HEK293 (cell line): ENCODE data around the gene MSH5.

Experiments used
- CTCF ChIA-PET: fragments of 350-600 bp; formaldehyde crosslinking; extraction: SDS; loops from one replicate; lab custom pipeline; 2021; ENCODE audit warnings: antibody characterized with exemption; lab: Yijun Ruan, JAX
- POLR2A ChIA-PET: fragments of 300-600 bp; formaldehyde crosslinking; extraction: SDS; loops from one replicate; lab custom pipeline; 2020; ENCODE audit warnings: antibody characterized with exemption, inconsistent platforms; lab: Yijun Ruan, JAX
- H3K27ac ChIP-seq: fragments of 200-500 bp; sonication (Bioruptor generic); 2 replicates; pipeline ENCODE4 v1.5.1; 2014; ENCODE audit warnings: low read depth, low read length, control low read depth, inconsistent platforms; ENCODE audit errors: extremely low read depth
- H3K36me3 ChIP-seq, 2 experiments: fragments of 200-500 bp in 1 of 2; sonication (Bioruptor generic) in 1 of 2; 1 replicate in 1 of 2; 2 replicates in 1 of 2; pipeline ENCODE4 v1.5.1; 2014 to 2017; ENCODE audit warnings: inconsistent platforms in 2 of 2, low read length in 2 of 2; ENCODE audit not compliant: control insufficient read depth in 2 of 2, insufficient read depth in 1 of 2
- H3K4me1 ChIP-seq: fragments of 200-500 bp; sonication (Bioruptor generic); 2 replicates; pipeline ENCODE4 v1.5.1; 2014; ENCODE audit warnings: mild to moderate bottlenecking, low read length, inconsistent platforms; ENCODE audit not compliant: control insufficient read depth, insufficient read depth
- H3K4me3 ChIP-seq: 2 replicates; pipeline ENCODE4 v1.5.1; 2011; ENCODE audit warnings: low read depth, mild to moderate bottlenecking, control low read depth, low read length, moderate library complexity
- H3K9me3 ChIP-seq: fragments of 200-500 bp; sonication (Bioruptor generic); 2 replicates; pipeline ENCODE4 v1.5.1; 2014; ENCODE audit warnings: low read depth, low read length, inconsistent platforms; ENCODE audit not compliant: control insufficient read depth, insufficient read depth
- GLI4 ChIP-seq: fragments of 450-650 bp; formaldehyde crosslinking; IDR thresholded peaks from 2 replicates; pipeline ENCODE4 v1.5.1; 2016; ENCODE audit warnings: missing biosample characterization, missing genetic modification characterization
- HOXA7 ChIP-seq: sonication (generic); formaldehyde crosslinking; IDR thresholded peaks from 2 replicates; pipeline ENCODE4 v1.8.1; 2022; ENCODE audit warnings: missing genetic modification reagents, borderline replicate concordance
- KLF1 ChIP-seq: fragments of 450-650 bp; formaldehyde crosslinking; IDR thresholded peaks from 2 replicates; pipeline ENCODE4 v1.5.1; 2016; ENCODE audit warnings: missing biosample characterization, missing genetic modification characterization
- KLF10 ChIP-seq: fragments of 450-650 bp; IDR thresholded peaks from 2 replicates; pipeline ENCODE4 v1.5.1; 2018; ENCODE audit warnings: missing biosample characterization, mild to moderate bottlenecking, missing genetic modification characterization
- KLF16 ChIP-seq: fragments of 450-650 bp; formaldehyde crosslinking; IDR thresholded peaks from 2 replicates; pipeline ENCODE4 v1.5.1; 2017; ENCODE audit warnings: missing biosample characterization, missing genetic modification characterization
- KLF8 ChIP-seq: fragments of 450-650 bp; formaldehyde crosslinking; IDR thresholded peaks from 2 replicates; pipeline ENCODE4 v1.5.1; 2016; ENCODE audit warnings: missing biosample characterization, missing genetic modification characterization
- KLF9 ChIP-seq: fragments of 450-650 bp; formaldehyde crosslinking; IDR thresholded peaks from 2 replicates; pipeline ENCODE4 v1.5.1; 2016; ENCODE audit warnings: missing biosample characterization, missing genetic modification characterization, low read depth
- OSR2 ChIP-seq: fragments of 450-650 bp; formaldehyde crosslinking; IDR thresholded peaks from 2 replicates; pipeline ENCODE4 v1.5.1; 2016; ENCODE audit warnings: missing biosample characterization, missing genetic modification characterization
- SALL2 ChIP-seq: fragments of 450-650 bp; formaldehyde crosslinking; IDR thresholded peaks from 2 replicates; pipeline ENCODE4 v1.5.0; 2017; ENCODE audit warnings: missing biosample characterization, mild to moderate bottlenecking, missing genetic modification characterization, borderline replicate concordance
- TRIM28 ChIP-seq: IDR thresholded peaks from 2 replicates; pipeline ENCODE4 v1.6.1; 2011; ENCODE audit warnings: low read length, control low read depth, borderline replicate concordance
- ZFP37 ChIP-seq: fragments of 450-650 bp; formaldehyde crosslinking; IDR thresholded peaks from 2 replicates; pipeline ENCODE4 v1.5.1; 2016; ENCODE audit warnings: missing biosample characterization, missing genetic modification characterization
- ZIC2 ChIP-seq: fragments of 450-650 bp; formaldehyde crosslinking; IDR thresholded peaks from 2 replicates; pipeline ENCODE4 v1.5.1; 2016; ENCODE audit warnings: missing biosample characterization, missing genetic modification characterization
- ZNF16 ChIP-seq: fragments of 450-650 bp; formaldehyde crosslinking; IDR thresholded peaks from 2 replicates; pipeline ENCODE4 v1.5.1; 2016; ENCODE audit warnings: low read depth, missing biosample characterization, missing genetic modification characterization
- ZNF174 ChIP-seq: fragments of 450-650 bp; formaldehyde crosslinking; IDR thresholded peaks from 2 replicates; pipeline ENCODE4 v1.5.0; 2017; ENCODE audit warnings: missing biosample characterization, mild to moderate bottlenecking, missing genetic modification characterization
- ZNF175 ChIP-seq: fragments of 450-650 bp; formaldehyde crosslinking; IDR thresholded peaks from 2 replicates; pipeline ENCODE4 v1.5.1; 2016; ENCODE audit warnings: missing biosample characterization, missing genetic modification characterization
- ZNF266 ChIP-seq: fragments of 450-650 bp; formaldehyde crosslinking; IDR thresholded peaks from 2 replicates; pipeline ENCODE4 v1.5.1; 2016; ENCODE audit warnings: missing biosample characterization, missing genetic modification characterization, low read depth
- ZNF311 ChIP-seq: fragments of 450-650 bp; formaldehyde crosslinking; IDR thresholded peaks from 2 replicates; pipeline ENCODE4 v1.5.1; 2017; ENCODE audit warnings: missing biosample characterization, missing genetic modification characterization, borderline replicate concordance
- ZNF335 ChIP-seq: fragments of 450-650 bp; formaldehyde crosslinking; conservative IDR thresholded peaks from 2 replicates; pipeline ENCODE4 v1.5.1; 2016; ENCODE audit warnings: missing biosample characterization, missing genetic modification characterization
- ZNF354C ChIP-seq: fragments of 450-650 bp; formaldehyde crosslinking; IDR thresholded peaks from 2 replicates; pipeline ENCODE4 v1.5.1; 2016; ENCODE audit warnings: missing biosample characterization, missing genetic modification characterization, low read depth, borderline replicate concordance
- ZNF514 ChIP-seq: fragments of 450-650 bp; formaldehyde crosslinking; IDR thresholded peaks from 2 replicates; pipeline ENCODE4 v1.5.1; 2016; ENCODE audit warnings: missing biosample characterization, missing genetic modification characterization
- ZNF571 ChIP-seq: fragments of 450-650 bp; formaldehyde crosslinking; IDR thresholded peaks from 2 replicates; pipeline ENCODE4 v1.5.0; 2017; ENCODE audit warnings: missing biosample characterization, missing genetic modification characterization
- ZNF621 ChIP-seq: fragments of 450-650 bp; formaldehyde crosslinking; IDR thresholded peaks from 2 replicates; pipeline ENCODE4 v1.5.1; 2017; ENCODE audit warnings: missing biosample characterization, missing genetic modification characterization
- ZNF707 ChIP-seq: fragments of 450-650 bp; formaldehyde crosslinking; IDR thresholded peaks from 2 replicates; pipeline ENCODE4 v1.5.1; 2016; ENCODE audit warnings: missing biosample characterization, missing genetic modification characterization
- TF ChIP-seq, protein P1 (sequence below): fragments of 450-650 bp; formaldehyde crosslinking; IDR thresholded peaks from 2 replicates; pipeline ENCODE4 v1.5.1; 2016; ENCODE audit warnings: missing biosample characterization, missing genetic modification characterization
- TF ChIP-seq, protein P2 (sequence below): fragments of 450-650 bp; formaldehyde crosslinking; IDR thresholded peaks from 2 replicates; pipeline ENCODE4 v1.5.1; 2016; ENCODE audit warnings: missing biosample characterization, missing genetic modification characterization

The MSH5 gene

DNA sequence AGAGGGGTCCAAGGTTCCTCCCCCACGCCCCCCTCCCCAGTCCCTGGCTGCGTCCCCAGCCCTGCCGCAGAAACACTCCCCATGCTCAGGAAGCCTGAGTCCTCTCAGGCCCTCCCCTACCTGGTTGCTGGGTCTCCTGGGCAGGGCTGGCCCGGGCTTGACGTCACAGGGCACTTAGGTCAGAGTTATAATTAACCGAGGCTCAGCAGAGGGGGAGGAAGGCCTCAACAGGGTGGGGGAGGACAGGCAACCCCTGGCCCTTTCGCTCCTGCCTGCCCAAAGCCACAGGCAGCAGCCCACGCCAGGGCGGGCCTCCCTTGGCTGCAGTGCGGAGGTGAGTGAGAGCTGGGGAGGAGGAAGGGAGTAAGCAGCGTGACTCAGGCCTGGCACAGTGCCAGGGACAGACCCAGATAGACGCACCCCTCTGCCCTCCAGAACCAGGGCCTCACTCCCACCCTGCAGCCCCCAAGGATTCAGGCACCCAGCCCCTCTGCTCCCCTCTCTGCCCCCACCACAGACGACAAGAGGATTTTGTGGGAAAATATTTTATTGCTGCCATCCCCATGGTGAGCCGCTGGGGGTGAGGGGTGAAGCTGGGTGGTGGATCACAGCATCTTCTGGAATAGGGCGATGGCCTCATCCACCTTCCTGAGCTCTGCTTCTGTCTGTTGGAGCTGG, 37.3 kb downstream of the MSH5 start, which contains the start of gene VWA7 (continued):
- TF ChIP-seq ZNF16 (no peak), KLF9 (tag by site-specific recombination) (peak; percentile 67; the same call in 1 of the 2 replicates), GLI4 (tag by site-specific recombination) (peak; percentile 93), ZNF174 (tag by site-specific recombination) (no peak), SALL2 (peak; percentile 80; the same call in 1 of the 2 replicates), ZNF621 (tag by site-specific recombination) (peak; percentile 88; the same call in 1 of the 2 replicates), TRIM28 (no peak), ZIC2 (tag by site-specific recombination) (peak; percentile 95), ZNF175 (tag by site-specific recombination) (no peak), OSR2 (peak; percentile 29; the same call in 1 of the 2 replicates), KLF10 (peak; percentile 93), HOXA7 (CRISPR knock-in tag) (no peak), KLF16 (peak; percentile 88), KLF8 (tag by site-specific recombination) (peak; percentile 90), ZFP37 (tag by site-specific recombination) (peak; percentile 89), KLF1 (tag by site-specific recombination) (peak; percentile 96), ZNF571 (peak; percentile 92; the same call in 1 of the 2 replicates)
- TF ChIP-seq, protein P1, sequence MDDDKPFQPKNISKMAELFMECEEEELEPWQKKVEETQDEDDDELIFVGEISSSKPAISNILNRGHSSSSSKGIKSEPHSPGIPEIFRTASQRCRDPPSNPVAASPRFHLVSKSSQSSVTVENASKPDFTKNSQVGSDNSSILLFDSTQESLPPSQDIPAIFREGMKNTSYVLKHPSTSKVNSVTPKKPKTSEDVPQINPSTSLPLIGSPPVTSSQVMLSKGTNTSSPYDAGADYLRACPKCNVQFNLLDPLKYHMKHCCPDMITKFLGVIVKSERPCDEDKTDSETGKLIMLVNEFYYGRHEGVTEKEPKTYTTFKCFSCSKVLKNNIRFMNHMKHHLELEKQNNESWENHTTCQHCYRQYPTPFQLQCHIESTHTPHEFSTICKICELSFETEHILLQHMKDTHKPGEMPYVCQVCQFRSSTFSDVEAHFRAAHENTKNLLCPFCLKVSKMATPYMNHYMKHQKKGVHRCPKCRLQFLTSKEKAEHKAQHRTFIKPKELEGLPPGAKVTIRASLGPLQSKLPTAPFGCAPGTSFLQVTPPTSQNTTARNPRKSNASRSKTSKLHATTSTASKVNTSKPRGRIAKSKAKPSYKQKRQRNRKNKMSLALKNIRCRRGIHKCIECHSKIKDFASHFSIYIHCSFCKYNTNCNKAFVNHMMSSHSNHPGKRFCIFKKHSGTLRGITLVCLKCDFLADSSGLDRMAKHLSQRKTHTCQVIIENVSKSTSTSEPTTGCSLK, result no peak

GRCh38 chr6:31777667-31778050, 37.9 kb downstream of the MSH5 start:
- ChIA-PET POLR2A (interaction anchor here (0.6 to 3.3 kb wide), 19 partner anchors 8 to 353 kb away, joined by 3 to 38 read pairs (median 4); partner anchors contain the start of genes CLIC1, DDAH2, HSPA1A and HSPA1B), CTCF (interaction anchor here (0.6 to 7.5 kb wide), 10 partner anchors 8 to 175 kb away, joined by 3 to 50 read pairs (median 4); partner anchors contain the start of genes LSM2 and VARS1)
- Histone ChIP-seq H3K36me3 (peaks cover 0 to 46% of the 10 kb centered on the region in 2 experiments; a peak in 2 of 3 replicates), H3K4me1 (peaks cover 4% of the 10 kb centered on the region), H3K4me3 (no peak overlapping the region), H3K9me3 (no peaks in the 10 kb centered on the region), H3K27ac (no peak overlapping the region)
- no peak for TF ChIP-seq ZNF354C
- no peak for TF ChIP-seq ZNF514 (tag by site-specific recombination)
- no peak for TF ChIP-seq ZNF335 (tag by site-specific recombination)
- TF ChIP-seq ZNF266, result no peak
- no peak for TF ChIP-seq ZNF707 (tag by site-specific recombination)
- no peak for TF ChIP-seq ZNF311 (tag by site-specific recombination)
- TF ChIP-seq, protein P2, sequence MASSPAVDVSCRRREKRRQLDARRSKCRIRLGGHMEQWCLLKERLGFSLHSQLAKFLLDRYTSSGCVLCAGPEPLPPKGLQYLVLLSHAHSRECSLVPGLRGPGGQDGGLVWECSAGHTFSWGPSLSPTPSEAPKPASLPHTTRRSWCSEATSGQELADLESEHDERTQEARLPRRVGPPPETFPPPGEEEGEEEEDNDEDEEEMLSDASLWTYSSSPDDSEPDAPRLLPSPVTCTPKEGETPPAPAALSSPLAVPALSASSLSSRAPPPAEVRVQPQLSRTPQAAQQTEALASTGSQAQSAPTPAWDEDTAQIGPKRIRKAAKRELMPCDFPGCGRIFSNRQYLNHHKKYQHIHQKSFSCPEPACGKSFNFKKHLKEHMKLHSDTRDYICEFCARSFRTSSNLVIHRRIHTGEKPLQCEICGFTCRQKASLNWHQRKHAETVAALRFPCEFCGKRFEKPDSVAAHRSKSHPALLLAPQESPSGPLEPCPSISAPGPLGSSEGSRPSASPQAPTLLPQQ, result no peak
